ENCODE data around the gene CACNA2D1.

Gene CACNA2D1

GRCh38 chr7:82211333-82211732 lies 232.2 kb downstream of the CACNA2D1 start:
- DNase-seq = no peak

- DNase-seq = no peak
Measured at GRCh38 chr7:82210416-82211184, 233.0 kb downstream of the CACNA2D1 start.

- DNase-seq = no peak
Measured at GRCh38 chr7:82209179-82209747, 234.3 kb downstream of the CACNA2D1 start.

- no peak for DNase-seq
Measured at GRCh38 chr7:82204694-82205093, 238.9 kb downstream of the CACNA2D1 start.

- DNase-seq = no peak
Measured at GRCh38 chr7:82202965-82203364, 240.6 kb downstream of the CACNA2D1 start.

- no peak for DNase-seq
Measured at GRCh38 chr7:82202107-82202506, 241.5 kb downstream of the CACNA2D1 start.

- DNase-seq = no peak
Measured at GRCh38 chr7:82200601-82201000, 243.0 kb downstream of the CACNA2D1 start.

- no peak for DNase-seq
Measured at GRCh38 chr7:82194016-82194643, 249.4 kb downstream of the CACNA2D1 start.

GRCh38 chr7:82188636-82189035 lies 254.9 kb downstream of the CACNA2D1 start:
- DNase-seq = no peak

GRCh38 chr7:82185443-82185842 lies 258.1 kb downstream of the CACNA2D1 start:
- no peak for DNase-seq

GRCh38 chr7:82183634-82184033 lies 259.9 kb downstream of the CACNA2D1 start:
- no peak for DNase-seq

GRCh38 chr7:82179311-82179710 lies 264.3 kb downstream of the CACNA2D1 start:
- no peak for DNase-seq

GRCh38 chr7:82175319-82175718 lies 268.3 kb downstream of the CACNA2D1 start:
- DNase-seq = no peak

- DNase-seq = no peak
Measured at GRCh38 chr7:82173400-82174021, 270.1 kb downstream of the CACNA2D1 start.

- no peak for DNase-seq
Measured at GRCh38 chr7:82172881-82173280, 270.7 kb downstream of the CACNA2D1 start.

GRCh38 chr7:82172017-82172416 lies 271.6 kb downstream of the CACNA2D1 start:
- no peak for DNase-seq

GRCh38 chr7:82167558-82168314 lies 275.8 kb downstream of the CACNA2D1 start:
- DNase-seq = no peak

GRCh38 chr7:82166260-82167015 lies 277.1 kb downstream of the CACNA2D1 start:
- DNase-seq = no peak

GRCh38 chr7:82164813-82165212 lies 278.8 kb downstream of the CACNA2D1 start:
- DNase-seq = no peak

GRCh38 chr7:82164410-82164809 lies 279.2 kb downstream of the CACNA2D1 start:
- DNase-seq = no peak

GRCh38 chr7:82163586-82163985 lies 280.0 kb downstream of the CACNA2D1 start:
- DNase-seq = no peak

- DNase-seq = no peak
Measured at GRCh38 chr7:82162289-82162688, 281.3 kb downstream of the CACNA2D1 start.

All from stimulated activated CD4-positive, alpha-beta T cell treated with anti-CD3 and anti-CD28 coated beads, Interleukin-1b, Interleukin-23, amount 100 ng/mL, for 48 hours (primary cell).